HG02759 (cell line): ENCODE data around the gene NDUFA8.

Source experiments
- ATAC-seq: cut with Tn5 transposase; IDR thresholded peaks from one replicate; pipeline ENCODE4 v1.9.1; 2021; ENCODE audit warnings: mild to moderate bottlenecking, moderate library complexity; ENCODE audit not compliant: unreplicated experiment

The NDUFA8 gene

GRCh38 chr9:122159026-122159924, at the start of gene NDUFA8, which contains the start of gene MORN5:
Gene NDUFA8, minus strand, starts transcription at chr9:122159779. Its CDS starts 102 bp downstream, at chr9:122159677.
Gene MORN5, plus strand, starts transcription at chr9:122159908. Its CDS starts 65 bp downstream, at chr9:122159973.
- peak; percentile 93 for ATAC-seq

GRCh38 chr9:122207096-122207495, 47.5 kb upstream of the NDUFA8 start:
- ATAC-seq = no peak

GRCh38 chr9:122206118-122207046, 46.8 kb upstream of the NDUFA8 start:
- no peak for ATAC-seq

- no peak for ATAC-seq
Measured at GRCh38 chr9:122205176-122205575, 45.6 kb upstream of the NDUFA8 start.

- ATAC-seq = no peak
Measured at GRCh38 chr9:122204491-122204890, 44.9 kb upstream of the NDUFA8 start.

- no peak for ATAC-seq
Measured at GRCh38 chr9:122204055-122204454, 44.5 kb upstream of the NDUFA8 start.

- no peak for ATAC-seq
Measured at GRCh38 chr9:122202111-122202510, 42.5 kb upstream of the NDUFA8 start.

GRCh38 chr9:122201641-122202040, 42.1 kb upstream of the NDUFA8 start:
- no peak for ATAC-seq

GRCh38 chr9:122200960-122201595, 41.5 kb upstream of the NDUFA8 start:
- no peak for ATAC-seq

GRCh38 chr9:122197882-122198281, 38.3 kb upstream of the NDUFA8 start:
- ATAC-seq = no peak

GRCh38 chr9:122197426-122197825, 37.8 kb upstream of the NDUFA8 start:
- ATAC-seq = no peak

GRCh38 chr9:122195875-122196274, 36.3 kb upstream of the NDUFA8 start:
- ATAC-seq = no peak

- ATAC-seq = no peak
Measured at GRCh38 chr9:122193651-122194050, 34.1 kb upstream of the NDUFA8 start.

GRCh38 chr9:122192914-122193525, 33.4 kb upstream of the NDUFA8 start:
- ATAC-seq = no peak

GRCh38 chr9:122192261-122192875, 32.8 kb upstream of the NDUFA8 start:
- ATAC-seq = no peak

GRCh38 chr9:122191584-122191983, 32.0 kb upstream of the NDUFA8 start:
- no peak for ATAC-seq

GRCh38 chr9:122190597-122191381, 31.2 kb upstream of the NDUFA8 start:
- no peak for ATAC-seq

- ATAC-seq = no peak
Measured at GRCh38 chr9:122188369-122188768, 28.8 kb upstream of the NDUFA8 start.

GRCh38 chr9:122186777-122187470, 27.3 kb upstream of the NDUFA8 start:
- no peak for ATAC-seq
